GM19239 (cell line): ENCODE results near the gene LCLAT1.
A peak's percentile ranks its signal among the peaks of the same experiment; 100 is the strongest.
"Not testable (repeated sequence)": the region's sequence is repeated elsewhere in the genome, so short reads cannot be mapped to it uniquely, and the experiment has no call there.

Source experiments
- DNase-seq: peaks from one replicate; pipeline ENCODE4 v3.0.0; 2011; ENCODE audit warnings: low spot score; ENCODE audit not compliant: insufficient read length
- FAIRE-seq: peaks from 2 replicates; lab custom pipeline; 2011; peaks lifted over from hg19 to GRCh38; lab: Jason Lieb, UNC

The LCLAT1 gene

GRCh38 chr2:30567317-30567716 is 120.3 kb downstream of the LCLAT1 start:
- FAIRE-seq, result no peak
- DNase-seq, result no peak

GRCh38 chr2:30569946-30570345 is 122.9 kb downstream of the LCLAT1 start:
- FAIRE-seq (no peak), DNase-seq (no peak)

GRCh38 chr2:30577151-30577550 is 130.1 kb downstream of the LCLAT1 start:
- no peak for FAIRE-seq
- no peak for DNase-seq

GRCh38 chr2:30580391-30580790 is 133.3 kb downstream of the LCLAT1 start:
- no peak for DNase-seq
- FAIRE-seq, result no peak

GRCh38 chr2:30582521-30582920 is 135.5 kb downstream of the LCLAT1 start:
- FAIRE-seq (no peak), DNase-seq (no peak)

- DNase-seq, result no peak
- FAIRE-seq, result peak; percentile 45
These were observed 136.2 kb downstream of the LCLAT1 start for GRCh38 chr2:30583204-30583749.

GRCh38 chr2:30584116-30584515 is 137.1 kb downstream of the LCLAT1 start:
- FAIRE-seq (peak; percentile 76), DNase-seq (peak; percentile 5)

GRCh38 chr2:30588994-30589393 is 141.9 kb downstream of the LCLAT1 start:
- DNase-seq, result no peak
- FAIRE-seq, result no peak

GRCh38 chr2:30590407-30590806 is 143.4 kb downstream of the LCLAT1 start:
- FAIRE-seq (no peak), DNase-seq (no peak)

- FAIRE-seq, result peak; percentile 35
- DNase-seq, result no peak
These were observed 144.1 kb downstream of the LCLAT1 start for GRCh38 chr2:30591186-30591585.

GRCh38 chr2:30601375-30601774 is 154.3 kb downstream of the LCLAT1 start:
- DNase-seq (no peak), FAIRE-seq (no peak)

GRCh38 chr2:30605197-30605596 is 158.2 kb downstream of the LCLAT1 start:
- DNase-seq (no peak), FAIRE-seq (no peak)

GRCh38 chr2:30608643-30609042 is 161.6 kb downstream of the LCLAT1 start:
- no peak for DNase-seq

GRCh38 chr2:30611583-30611982 is 164.5 kb downstream of the LCLAT1 start:
- DNase-seq (no peak), FAIRE-seq (no peak)

More at GRCh38 chr2:30608643-30609042, 161.6 kb downstream of the LCLAT1 start:
- FAIRE-seq, result no peak

- no peak for FAIRE-seq
- DNase-seq, result no peak
These were observed 165.3 kb downstream of the LCLAT1 start for GRCh38 chr2:30612371-30612770.

- no peak for DNase-seq
- no peak for FAIRE-seq
These were observed 166.0 kb downstream of the LCLAT1 start for GRCh38 chr2:30613001-30613400.

- not testable (repeated sequence) for FAIRE-seq, DNase-seq
These were observed 167.2 kb downstream of the LCLAT1 start for GRCh38 chr2:30614227-30614626.

GRCh38 chr2:30615926-30616325 is 168.9 kb downstream of the LCLAT1 start:
- DNase-seq (no peak), FAIRE-seq (no peak)

- FAIRE-seq (no peak), DNase-seq (no peak)
These were observed 173.1 kb downstream of the LCLAT1 start for GRCh38 chr2:30620102-30620501.

- DNase-seq (no peak), FAIRE-seq (no peak)
These were observed 174.8 kb downstream of the LCLAT1 start for GRCh38 chr2:30621836-30622235.

GRCh38 chr2:30622452-30622851 is 175.4 kb downstream of the LCLAT1 start:
- FAIRE-seq (no peak), DNase-seq (no peak)

GRCh38 chr2:30625276-30625675 is 178.2 kb downstream of the LCLAT1 start:
- FAIRE-seq, result no peak
- no peak for DNase-seq

GRCh38 chr2:30625701-30626100 is 178.7 kb downstream of the LCLAT1 start:
- peak; percentile 68 for FAIRE-seq
- no peak for DNase-seq
